DOHH2 (cell line): ENCODE measurements around the gene PYDC1.

Experiments
- EZH2phosphoT487 ChIP-seq: fragments of 200-600 bp; sonication (generic); IDR thresholded peaks from 2 replicates; pipeline ENCODE4 v1.6.1; 2017; ENCODE audit warnings: borderline replicate concordance, mild to moderate bottlenecking, antibody characterized with exemption, low read length, moderate library complexity, mixed read lengths
- TF ChIP-seq, protein P1 (sequence below): fragments of 200-600 bp; sonication (generic); IDR thresholded peaks from one replicate; pipeline ENCODE4 v1.5.1; 2014; ENCODE audit warnings: antibody characterized with exemption, mild to moderate bottlenecking, low read depth, low read length; ENCODE audit not compliant: poor library complexity, severe bottlenecking

- TF ChIP-seq, protein P1, sequence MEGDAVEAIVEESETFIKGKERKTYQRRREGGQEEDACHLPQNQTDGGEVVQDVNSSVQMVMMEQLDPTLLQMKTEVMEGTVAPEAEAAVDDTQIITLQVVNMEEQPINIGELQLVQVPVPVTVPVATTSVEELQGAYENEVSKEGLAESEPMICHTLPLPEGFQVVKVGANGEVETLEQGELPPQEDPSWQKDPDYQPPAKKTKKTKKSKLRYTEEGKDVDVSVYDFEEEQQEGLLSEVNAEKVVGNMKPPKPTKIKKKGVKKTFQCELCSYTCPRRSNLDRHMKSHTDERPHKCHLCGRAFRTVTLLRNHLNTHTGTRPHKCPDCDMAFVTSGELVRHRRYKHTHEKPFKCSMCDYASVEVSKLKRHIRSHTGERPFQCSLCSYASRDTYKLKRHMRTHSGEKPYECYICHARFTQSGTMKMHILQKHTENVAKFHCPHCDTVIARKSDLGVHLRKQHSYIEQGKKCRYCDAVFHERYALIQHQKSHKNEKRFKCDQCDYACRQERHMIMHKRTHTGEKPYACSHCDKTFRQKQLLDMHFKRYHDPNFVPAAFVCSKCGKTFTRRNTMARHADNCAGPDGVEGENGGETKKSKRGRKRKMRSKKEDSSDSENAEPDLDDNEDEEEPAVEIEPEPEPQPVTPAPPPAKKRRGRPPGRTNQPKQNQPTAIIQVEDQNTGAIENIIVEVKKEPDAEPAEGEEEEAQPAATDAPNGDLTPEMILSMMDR: no peak
- TF ChIP-seq EZH2phosphoT487: no peak
Observed at GRCh38 chr16:31199430-31200041, 17.4 kb downstream of the PYDC1 start.
